Measurements from ENCODE around the gene ARHGAP6.

ARHGAP6 gene

DNA sequence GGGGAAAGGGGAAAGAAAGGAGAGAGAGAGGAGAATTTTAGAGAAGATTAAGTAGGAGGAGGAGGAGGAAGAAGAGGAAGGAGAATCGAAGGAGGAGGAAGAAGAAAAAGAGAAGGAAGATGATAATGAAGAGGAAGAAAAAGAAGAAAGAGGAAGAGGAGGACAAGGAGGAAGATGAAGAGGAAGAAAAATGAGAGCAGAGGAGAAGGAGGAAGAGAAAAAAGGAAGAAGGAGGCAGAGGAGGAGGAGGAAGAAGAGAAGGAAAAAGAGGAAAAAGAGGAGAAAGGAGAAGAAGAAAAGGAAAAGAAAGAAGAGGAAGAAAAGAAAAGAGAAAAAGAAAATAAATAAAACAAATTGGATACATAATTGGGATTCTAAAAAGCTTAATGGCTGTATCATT is 181.4 kb downstream of the ARHGAP6 start:
- H3K9me3 ChIP-seq (replicated peaks in 1 of 11): no peaks in the 10 kb centered on the region; a peak in 2 of 22 replicates
- H3K4me3 ChIP-seq: no peak overlapping the region
- H3K4me2 ChIP-seq: no peak overlapping the region
- no peak overlapping the region for H3K9ac ChIP-seq
- peaks cover 90 to 100% (median 100%) of the 10 kb centered on the region in 11 experiments for H3K27me3 ChIP-seq
- no peak overlapping the region for H3K27ac ChIP-seq
- TF ChIP-seq Cebpa-rat (IDR thresholded peaks at IDR 0.05): no peak
- H3K4me1 ChIP-seq: no peaks in the 10 kb centered on the region
- peaks cover 0 to 7% (median 0%) of the 10 kb centered on the region in 11 experiments; a peak in 2 of 22 replicates for H4K20me1 ChIP-seq
- H3K36me3 ChIP-seq: no peaks in the 10 kb centered on the region

DNA sequence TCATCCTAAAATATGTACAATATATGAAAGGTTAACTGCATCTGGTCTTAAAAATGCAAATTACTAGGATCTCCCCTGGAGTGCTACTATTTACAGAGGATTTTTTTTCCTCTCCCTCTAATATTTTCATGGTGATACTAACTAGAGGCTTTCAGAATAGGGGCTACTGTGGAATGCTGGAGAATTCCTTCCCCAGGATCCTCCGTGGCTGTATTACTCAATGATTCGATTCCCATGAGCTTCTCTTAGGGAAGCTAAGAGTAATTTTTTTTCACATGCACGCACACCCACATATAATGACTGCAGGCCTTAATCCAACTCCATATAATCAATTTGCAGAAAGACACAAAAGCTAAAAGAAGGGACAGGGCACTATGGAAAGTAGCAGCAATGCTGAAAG is 184.7 kb downstream of the ARHGAP6 start:
- H3K27ac ChIP-seq: no peak overlapping the region
- H3K4me2 ChIP-seq: no peak overlapping the region
- no peaks in the 10 kb centered on the region; a peak in 1 of 22 replicates for H3K9me3 ChIP-seq (replicated peaks in 1 of 11)
- no peak overlapping the region for H3K9ac ChIP-seq
- no peak overlapping the region for H3K4me3 ChIP-seq
- H3K36me3 ChIP-seq: no peaks in the 10 kb centered on the region
- TF ChIP-seq Cebpa-rat (IDR thresholded peaks at IDR 0.05): no peak
- no peaks in the 10 kb centered on the region for H3K4me1 ChIP-seq
- peaks cover 88 to 100% (median 98%) of the 10 kb centered on the region in 11 experiments for H3K27me3 ChIP-seq
- H4K20me1 ChIP-seq: peaks cover 0 to 3% (median 0%) of the 10 kb centered on the region in 11 experiments; a peak in 2 of 22 replicates

DNA sequence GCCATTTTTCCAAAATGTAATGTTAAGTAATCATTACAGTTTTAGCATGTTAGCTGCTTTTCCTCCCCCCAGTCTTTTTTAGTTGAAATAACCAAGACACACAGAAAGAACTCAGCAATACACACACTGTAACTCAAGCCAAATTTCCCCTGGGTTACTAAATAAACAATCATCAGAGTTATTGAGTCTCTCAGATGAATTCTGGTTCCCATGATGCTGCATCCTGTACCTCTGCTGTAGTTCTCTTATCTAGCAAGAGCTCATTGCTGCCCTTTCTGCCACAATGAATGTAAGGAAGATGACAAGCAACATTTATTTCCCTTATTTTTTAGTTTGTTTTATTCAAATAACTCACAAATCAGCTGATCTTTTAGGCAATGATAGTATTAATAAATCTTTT is 185.1 kb downstream of the ARHGAP6 start:
- H3K4me2 ChIP-seq: no peak overlapping the region
- no peak overlapping the region for H3K9ac ChIP-seq
- peaks cover 0 to 3% (median 0%) of the 10 kb centered on the region in 11 experiments; a peak in 2 of 22 replicates for H4K20me1 ChIP-seq
- H3K27me3 ChIP-seq: peaks cover 88 to 100% (median 98%) of the 10 kb centered on the region in 11 experiments
- no peak overlapping the region for H3K27ac ChIP-seq
- no peaks in the 10 kb centered on the region for H3K4me1 ChIP-seq
- no peak overlapping the region for H3K4me3 ChIP-seq
- H3K36me3 ChIP-seq: no peaks in the 10 kb centered on the region
- no peaks in the 10 kb centered on the region; a peak in 1 of 22 replicates for H3K9me3 ChIP-seq (replicated peaks in 1 of 11)
- TF ChIP-seq Cebpa-rat (IDR thresholded peaks at IDR 0.05): no peak

DNA sequence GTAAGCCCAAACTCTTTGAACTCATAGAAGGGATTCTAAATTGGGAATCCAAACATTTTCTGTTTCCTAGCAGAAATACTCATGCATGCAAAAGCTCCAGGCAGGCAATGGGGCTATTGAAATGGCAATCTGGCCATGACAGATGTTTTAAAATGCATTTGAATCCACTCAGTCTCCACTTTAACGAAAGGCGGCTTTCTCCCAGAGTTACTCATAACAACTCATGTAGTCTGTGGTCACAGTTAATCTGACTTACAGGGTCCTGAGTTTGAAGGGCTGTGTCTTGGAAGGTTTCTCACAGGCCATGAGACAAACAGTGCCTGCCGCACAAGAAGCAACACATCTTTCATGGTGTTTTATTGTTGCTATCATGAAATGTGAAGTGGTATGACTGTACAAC is 186.8 kb downstream of the ARHGAP6 start:
- Histone ChIP-seq H3K27ac (no peak overlapping the region), H3K9ac (no peak overlapping the region)

DNA sequence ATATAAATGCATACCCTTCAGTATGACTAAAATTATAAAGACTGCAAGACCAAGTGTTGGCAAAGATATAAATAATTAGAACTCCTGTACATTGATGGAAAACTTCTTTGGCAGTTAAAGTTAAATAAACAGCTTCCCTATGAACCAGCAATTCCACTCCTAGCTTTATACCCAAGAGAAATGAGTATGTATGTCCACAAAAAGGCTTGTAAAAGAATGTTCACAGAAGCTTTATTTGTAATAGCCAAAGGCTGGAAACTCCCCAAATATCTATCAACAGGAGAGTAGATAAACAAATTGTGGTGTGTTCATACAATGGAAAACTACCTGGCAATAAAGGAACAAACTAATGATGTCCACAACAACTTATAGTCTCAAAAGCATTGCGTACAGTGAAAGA is 187.7 kb downstream of the ARHGAP6 start:
- Histone ChIP-seq H3K9ac (no peak overlapping the region), H3K4me2 (no peak overlapping the region), H4K20me1 (peaks cover 0 to 8% (median 0%) of the 10 kb centered on the region in 11 experiments; a peak in 2 of 22 replicates), H3K9me3 (replicated peaks in 1 of 11) (no peaks in the 10 kb centered on the region), H3K4me1 (no peaks in the 10 kb centered on the region), H3K4me3 (no peak overlapping the region), H3K27ac (no peak overlapping the region), H3K36me3 (no peaks in the 10 kb centered on the region), H3K27me3 (peaks cover 93 to 100% (median 97%) of the 10 kb centered on the region in 11 experiments)
- TF ChIP-seq Cebpa-rat (IDR thresholded peaks at IDR 0.05): no peak

More for the DNA sequence above, 186.8 kb downstream of the ARHGAP6 start:
- Histone ChIP-seq H3K4me1 (no peaks in the 10 kb centered on the region), H3K4me2 (no peak overlapping the region), H3K4me3 (no peak overlapping the region), H3K36me3 (no peaks in the 10 kb centered on the region), H3K9me3 (replicated peaks in 1 of 11) (no peaks in the 10 kb centered on the region; a peak in 1 of 22 replicates), H4K20me1 (peaks cover 0 to 8% (median 0%) of the 10 kb centered on the region in 11 experiments; a peak in 2 of 22 replicates), H3K27me3 (peaks cover 93 to 100% (median 97%) of the 10 kb centered on the region in 11 experiments)
- TF ChIP-seq Cebpa-rat (IDR thresholded peaks at IDR 0.05): no peak

DNA sequence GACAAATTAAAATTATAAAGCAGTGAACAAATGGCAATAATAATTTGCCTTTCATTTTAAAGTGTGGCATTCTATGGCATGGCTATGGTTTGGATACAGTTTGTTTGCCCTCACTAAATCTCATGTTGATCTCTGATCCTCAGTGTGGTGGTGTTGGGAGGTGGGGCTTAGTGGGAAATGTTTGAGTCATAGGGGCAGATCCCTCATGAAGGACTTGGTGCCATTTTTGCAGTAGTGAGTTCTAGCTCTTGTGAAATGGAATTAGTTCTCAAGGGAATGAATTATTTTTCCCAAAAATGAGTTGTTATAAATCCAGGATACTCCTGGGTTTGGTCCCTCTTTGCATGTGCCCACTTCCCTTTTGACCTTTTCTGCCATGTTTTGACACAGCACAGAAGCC is 191.1 kb downstream of the ARHGAP6 start:
- H3K36me3 ChIP-seq: no peaks in the 10 kb centered on the region
- H3K27ac ChIP-seq: no peak overlapping the region
- H3K9me3 ChIP-seq (replicated peaks in 1 of 11): peaks cover 0 to 5% (median 0%) of the 10 kb centered on the region in 11 experiments; a peak in 1 of 22 replicates
- no peaks in the 10 kb centered on the region for H3K4me1 ChIP-seq
- H3K9ac ChIP-seq: no peak overlapping the region
- peaks cover 0 to 5% (median 0%) of the 10 kb centered on the region in 11 experiments; a peak in 1 of 22 replicates for H4K20me1 ChIP-seq
- no peak overlapping the region for H3K4me3 ChIP-seq
- H3K27me3 ChIP-seq: peaks cover 88 to 100% (median 93%) of the 10 kb centered on the region in 11 experiments
- no peak for TF ChIP-seq Cebpa-rat (IDR thresholded peaks at IDR 0.05)
- H3K4me2 ChIP-seq: no peak overlapping the region

DNA sequence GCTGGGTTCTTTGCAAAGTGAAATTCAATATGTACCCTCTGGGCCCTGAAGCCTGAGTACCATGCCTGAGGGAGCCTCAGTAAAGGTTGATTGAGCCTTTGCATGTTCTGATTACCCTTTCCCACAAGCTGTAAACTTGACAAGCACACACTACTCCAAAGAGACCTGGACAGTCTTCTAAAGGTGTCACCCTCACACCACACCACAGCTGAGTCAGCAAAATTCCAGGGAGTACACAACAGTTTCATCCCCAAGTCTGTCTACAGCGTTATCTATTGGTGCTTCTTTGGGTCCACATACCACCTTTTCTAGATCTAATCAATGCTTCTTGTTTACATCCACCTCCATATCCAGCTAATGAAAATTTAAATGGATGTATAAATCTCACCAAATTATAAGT is 191.7 kb downstream of the ARHGAP6 start:
- H3K4me3 ChIP-seq: no peak overlapping the region
- H3K4me1 ChIP-seq: no peaks in the 10 kb centered on the region

DNA sequence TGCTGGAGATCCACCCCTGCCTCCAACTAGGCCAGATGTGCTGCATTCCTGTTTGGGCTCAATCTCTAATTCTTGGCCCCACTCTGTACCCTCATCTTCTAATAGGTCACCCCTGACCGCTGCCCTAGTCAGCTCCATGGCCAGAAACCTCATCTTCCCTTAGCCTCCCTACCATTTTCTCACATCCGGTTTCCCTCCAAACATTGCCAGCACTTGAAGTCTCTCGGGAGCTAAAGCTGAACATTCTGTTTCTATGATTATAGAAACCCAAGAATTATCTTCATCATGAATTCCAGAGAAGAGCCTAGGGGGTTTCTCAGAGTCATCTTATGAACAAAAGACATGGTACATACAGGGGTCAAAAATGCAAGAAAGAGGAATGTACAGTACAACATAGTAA is 192.8 kb downstream of the ARHGAP6 start:
- no peak for TF ChIP-seq Cebpa-rat (IDR thresholded peaks at IDR 0.05)
- Histone ChIP-seq H3K4me2 (no peak overlapping the region), H3K27me3 (peaks cover 87 to 100% (median 93%) of the 10 kb centered on the region in 11 experiments), H3K36me3 (no peaks in the 10 kb centered on the region), H3K27ac (no peak overlapping the region), H3K4me1 (no peaks in the 10 kb centered on the region), H3K4me3 (no peak overlapping the region), H3K9ac (no peak overlapping the region), H3K9me3 (replicated peaks in 1 of 11) (peaks cover 0 to 5% (median 0%) of the 10 kb centered on the region in 11 experiments; a peak in 1 of 22 replicates), H4K20me1 (peaks cover 0 to 5% (median 0%) of the 10 kb centered on the region in 11 experiments; a peak in 1 of 22 replicates)

More for the DNA sequence above, 191.7 kb downstream of the ARHGAP6 start:
- Histone ChIP-seq H4K20me1 (peaks cover 0 to 5% (median 0%) of the 10 kb centered on the region in 11 experiments; a peak in 1 of 22 replicates), H3K27me3 (peaks cover 87 to 100% (median 93%) of the 10 kb centered on the region in 11 experiments), H3K4me2 (no peak overlapping the region), H3K27ac (no peak overlapping the region), H3K36me3 (no peaks in the 10 kb centered on the region), H3K9me3 (replicated peaks in 1 of 11) (peaks cover 0 to 5% (median 0%) of the 10 kb centered on the region in 11 experiments; a peak in 1 of 22 replicates), H3K9ac (no peak overlapping the region)
- no peak for TF ChIP-seq Cebpa-rat (IDR thresholded peaks at IDR 0.05)

DNA sequence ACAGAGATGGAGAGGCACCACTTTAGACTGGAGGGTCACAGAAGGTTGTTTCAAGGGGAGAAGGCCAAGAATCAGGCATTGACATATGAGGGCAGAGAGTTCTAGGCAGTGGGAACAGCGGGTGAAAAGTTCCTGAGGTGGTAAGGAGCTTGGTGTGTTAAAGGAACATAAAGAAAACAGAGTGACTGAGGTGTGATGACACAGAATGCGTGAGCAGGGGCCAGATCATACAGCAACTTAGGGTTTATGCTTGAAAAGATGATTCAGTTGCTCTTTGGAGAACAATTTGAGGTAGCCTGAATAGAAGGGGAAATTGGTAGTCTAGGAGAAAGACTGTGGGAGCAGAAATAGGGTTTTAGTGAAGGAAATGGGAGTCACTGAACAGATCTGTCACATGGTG is 193.3 kb downstream of the ARHGAP6 start:
- H3K9me3 ChIP-seq (replicated peaks in 1 of 11): peaks cover 0 to 5% (median 0%) of the 10 kb centered on the region in 11 experiments; a peak in 1 of 22 replicates
- H3K4me2 ChIP-seq: no peak overlapping the region
- no peak overlapping the region for H3K4me3 ChIP-seq
- no peak overlapping the region for H3K9ac ChIP-seq
- no peaks in the 10 kb centered on the region for H3K4me1 ChIP-seq
- H4K20me1 ChIP-seq: peaks cover 0 to 5% (median 0%) of the 10 kb centered on the region in 11 experiments; a peak in 1 of 22 replicates
- no peak for TF ChIP-seq Cebpa-rat (IDR thresholded peaks at IDR 0.05)
- no peaks in the 10 kb centered on the region for H3K36me3 ChIP-seq
- no peak overlapping the region for H3K27ac ChIP-seq
- peaks cover 86 to 100% (median 93%) of the 10 kb centered on the region in 11 experiments for H3K27me3 ChIP-seq
